ENCODE measurements around the gene RFX1.

GRCh38 chr19:14051980-14052379 lies 45.9 kb upstream of the RFX1 start:
- TF ChIP-seq, protein P1, sequence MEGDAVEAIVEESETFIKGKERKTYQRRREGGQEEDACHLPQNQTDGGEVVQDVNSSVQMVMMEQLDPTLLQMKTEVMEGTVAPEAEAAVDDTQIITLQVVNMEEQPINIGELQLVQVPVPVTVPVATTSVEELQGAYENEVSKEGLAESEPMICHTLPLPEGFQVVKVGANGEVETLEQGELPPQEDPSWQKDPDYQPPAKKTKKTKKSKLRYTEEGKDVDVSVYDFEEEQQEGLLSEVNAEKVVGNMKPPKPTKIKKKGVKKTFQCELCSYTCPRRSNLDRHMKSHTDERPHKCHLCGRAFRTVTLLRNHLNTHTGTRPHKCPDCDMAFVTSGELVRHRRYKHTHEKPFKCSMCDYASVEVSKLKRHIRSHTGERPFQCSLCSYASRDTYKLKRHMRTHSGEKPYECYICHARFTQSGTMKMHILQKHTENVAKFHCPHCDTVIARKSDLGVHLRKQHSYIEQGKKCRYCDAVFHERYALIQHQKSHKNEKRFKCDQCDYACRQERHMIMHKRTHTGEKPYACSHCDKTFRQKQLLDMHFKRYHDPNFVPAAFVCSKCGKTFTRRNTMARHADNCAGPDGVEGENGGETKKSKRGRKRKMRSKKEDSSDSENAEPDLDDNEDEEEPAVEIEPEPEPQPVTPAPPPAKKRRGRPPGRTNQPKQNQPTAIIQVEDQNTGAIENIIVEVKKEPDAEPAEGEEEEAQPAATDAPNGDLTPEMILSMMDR (IDR thresholded peaks at IDR 0.05) = no peak
- no peak for TF ChIP-seq POLR2AphosphoS5 (IDR thresholded peaks at IDR 0.05)
